ENCODE results near the gene WASHC4. TPM values are rescaled to one million over a fixed set of nuclear protein-coding genes. Genes with fewer than 3 reads are reported as not detected.
"Not testable (repeated sequence)": the region's sequence is repeated elsewhere in the genome, so short reads cannot be mapped to it uniquely, and the experiment has no call there.

Gene WASHC4
- total RNA-seq, 1 donor from 2014 or later = 151 TPM

- DNase-seq = no peak
Observed at GRCh38 chr12:105170139-105170538, 62.6 kb downstream of the WASHC4 start.

GRCh38 chr12:105171691-105172436 lies 64.3 kb downstream of the WASHC4 start:
- no peak for DNase-seq

- no peak for DNase-seq
Observed at GRCh38 chr12:105175397-105175990, 68.0 kb downstream of the WASHC4 start.

- no peak for DNase-seq
Observed at GRCh38 chr12:105177208-105177607, 69.7 kb downstream of the WASHC4 start.

- DNase-seq = not testable (repeated sequence)
Observed at GRCh38 chr12:105179114-105179513, 71.6 kb downstream of the WASHC4 start.

GRCh38 chr12:105183406-105183805 lies 75.9 kb downstream of the WASHC4 start:
- DNase-seq = not testable (repeated sequence)

GRCh38 chr12:105183976-105184375 lies 76.4 kb downstream of the WASHC4 start:
- DNase-seq = not testable (repeated sequence)

GRCh38 chr12:105189293-105189692 lies 81.8 kb downstream of the WASHC4 start:
- DNase-seq = no peak

- no peak for DNase-seq
Observed at GRCh38 chr12:105190530-105190929, 83.0 kb downstream of the WASHC4 start.

- DNase-seq = no peak
Observed at GRCh38 chr12:105192624-105193225, 85.2 kb downstream of the WASHC4 start.

GRCh38 chr12:105194947-105195346 lies 87.4 kb downstream of the WASHC4 start:
- no peak for DNase-seq

GRCh38 chr12:105196090-105196489 lies 88.6 kb downstream of the WASHC4 start:
- no peak for DNase-seq

GRCh38 chr12:105198961-105199360 lies 91.4 kb downstream of the WASHC4 start:
- no peak for DNase-seq

GRCh38 chr12:105200385-105200784 lies 92.9 kb downstream of the WASHC4 start:
- DNase-seq = no peak

- no peak for DNase-seq
Observed at GRCh38 chr12:105201299-105201698, 93.8 kb downstream of the WASHC4 start.

GRCh38 chr12:105202202-105202601 lies 94.7 kb downstream of the WASHC4 start:
- DNase-seq = no peak

GRCh38 chr12:105204127-105204526 lies 96.6 kb downstream of the WASHC4 start:
- no peak for DNase-seq

- peak; percentile 90 for DNase-seq
Observed at GRCh38 chr12:105204916-105205315, 97.4 kb downstream of the WASHC4 start.

GRCh38 chr12:105205322-105206048 lies 98.0 kb downstream of the WASHC4 start:
- DNase-seq = no peak

- no peak for DNase-seq
Observed at GRCh38 chr12:105206686-105207374, 99.3 kb downstream of the WASHC4 start.

- DNase-seq = no peak
Observed at GRCh38 chr12:105209091-105209490, 101.6 kb downstream of the WASHC4 start.

- DNase-seq = no peak
Observed at GRCh38 chr12:105212438-105212837, 104.9 kb downstream of the WASHC4 start.

GRCh38 chr12:105214148-105214547 lies 106.6 kb downstream of the WASHC4 start:
- DNase-seq = peak; percentile 66

Measured in dermis blood vessel endothelial cell (primary cell).